Measurements from ENCODE around the gene ERN2.
A peak's percentile ranks its signal among the peaks of the same experiment; 100 is the strongest.
"Not testable (repeated sequence)": the region's sequence is repeated elsewhere in the genome, so short reads cannot be mapped to it uniquely, and the experiment has no call there.

ERN2 gene

DNA sequence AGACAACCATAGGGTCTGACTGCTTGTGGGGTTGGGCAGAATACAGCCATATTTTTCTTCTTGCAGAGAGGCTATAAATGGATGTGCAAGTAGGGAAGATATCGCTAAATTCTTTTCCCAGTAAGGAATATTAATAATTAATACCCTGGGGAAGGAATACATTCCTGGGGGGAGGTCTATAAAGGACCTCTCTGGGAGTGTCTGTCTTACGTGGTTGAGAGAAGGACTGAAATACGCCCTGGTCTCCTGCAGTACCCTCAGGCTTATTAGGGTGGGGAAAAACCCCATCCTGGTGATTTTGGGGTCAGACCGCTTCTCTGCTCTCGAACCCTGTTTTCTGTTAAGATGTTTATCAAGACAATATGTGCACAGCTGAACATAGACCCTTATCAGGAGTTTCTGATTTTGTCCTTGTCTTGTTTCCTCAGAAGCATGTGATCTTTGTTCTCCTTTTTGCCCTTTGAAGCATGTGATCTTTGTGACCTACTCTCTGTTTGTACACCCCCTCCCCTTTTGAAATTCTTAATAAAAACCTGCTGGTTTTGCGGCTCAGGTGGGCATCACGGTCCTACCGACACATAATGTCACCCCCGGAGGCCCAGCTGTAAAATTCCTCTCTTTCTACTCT lies 9.7 kb upstream of the ERN2 start:
- DNase-seq (ENCODE audit: low read depth), result not testable (repeated sequence)

DNA sequence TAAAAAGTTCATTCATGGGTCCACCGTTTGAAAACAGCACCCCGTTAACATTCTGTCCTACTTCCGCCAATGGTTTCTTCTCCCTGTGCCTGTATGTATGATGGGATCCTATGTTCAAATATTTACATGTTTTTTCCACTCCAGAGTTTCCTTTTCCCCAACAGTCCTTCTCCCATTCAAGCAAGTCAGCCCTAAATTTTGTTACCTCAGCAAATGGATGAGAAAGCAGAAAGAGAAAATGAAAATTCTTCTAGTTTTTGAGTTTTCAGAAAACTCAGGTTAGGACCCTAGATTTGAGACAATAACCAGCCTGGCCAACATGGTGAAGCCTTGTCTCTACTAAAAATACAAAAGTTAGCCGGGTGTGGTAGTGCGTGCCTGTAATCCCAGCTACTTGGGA lies 3.5 kb upstream of the ERN2 start:
- no peak for DNase-seq (ENCODE audit: low read depth)

DNA sequence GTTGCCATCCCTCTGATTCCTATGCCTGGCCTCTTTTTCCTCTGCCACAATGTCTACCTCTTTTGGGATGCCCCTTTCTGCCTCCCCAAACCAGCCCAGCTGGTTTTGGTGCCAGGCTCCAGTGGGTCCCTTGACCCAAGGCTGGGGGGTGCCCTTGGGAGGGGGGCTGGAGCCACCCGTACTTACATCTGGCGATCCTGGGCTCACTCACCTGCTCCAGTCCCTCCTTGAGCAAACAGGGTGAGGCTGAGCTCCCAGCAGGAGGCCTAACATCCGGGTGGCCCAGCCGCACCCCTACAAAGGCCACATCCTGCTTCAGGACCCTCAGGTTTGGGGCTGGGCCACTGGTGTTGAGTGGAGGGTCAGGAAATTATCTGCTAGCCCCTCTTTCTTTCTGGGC lies 1.2 kb downstream of the ERN2 start:
- no peak for DNase-seq (ENCODE audit: low read depth)

DNA sequence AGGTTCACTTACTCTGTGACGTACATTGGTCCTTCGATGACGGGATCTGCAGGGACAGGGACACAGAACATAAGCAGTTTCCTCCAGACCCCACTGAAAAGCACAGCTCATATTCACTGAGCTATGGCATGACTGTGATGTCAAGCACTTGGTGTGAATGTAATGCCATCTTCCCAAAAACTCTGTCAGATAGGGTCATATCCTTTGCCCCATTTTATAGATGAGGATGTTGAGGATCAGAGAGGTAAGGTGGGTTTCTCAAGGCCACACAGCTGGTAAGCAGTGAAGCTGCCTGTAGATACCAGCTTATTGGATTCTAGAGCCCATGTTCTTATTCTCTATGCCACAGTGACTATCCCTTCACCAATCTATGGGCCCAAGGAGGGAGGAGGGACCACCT lies 2.5 kb downstream of the ERN2 start:
- no peak for DNase-seq (ENCODE audit: low read depth)

DNA sequence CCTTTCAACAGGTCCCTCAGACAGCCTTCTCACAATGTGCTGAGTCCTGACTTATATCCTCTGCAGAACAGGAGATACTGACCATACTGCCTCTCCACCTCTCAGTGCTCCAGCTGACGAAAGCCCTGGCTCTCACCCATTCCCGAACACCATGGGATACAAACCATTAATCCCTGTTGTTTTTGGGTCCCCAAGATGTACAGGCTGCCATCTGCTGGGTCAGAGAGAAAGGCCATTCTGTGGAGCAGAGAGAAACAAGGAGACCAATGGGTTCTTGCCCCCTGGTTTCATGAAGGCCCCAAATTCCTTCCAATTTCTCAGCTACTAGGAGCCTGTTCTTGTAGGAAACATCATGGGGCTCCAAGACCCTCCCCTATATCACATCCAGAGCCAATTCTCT lies 3.0 kb downstream of the ERN2 start:
- no peak for DNase-seq (ENCODE audit: low read depth)

DNA sequence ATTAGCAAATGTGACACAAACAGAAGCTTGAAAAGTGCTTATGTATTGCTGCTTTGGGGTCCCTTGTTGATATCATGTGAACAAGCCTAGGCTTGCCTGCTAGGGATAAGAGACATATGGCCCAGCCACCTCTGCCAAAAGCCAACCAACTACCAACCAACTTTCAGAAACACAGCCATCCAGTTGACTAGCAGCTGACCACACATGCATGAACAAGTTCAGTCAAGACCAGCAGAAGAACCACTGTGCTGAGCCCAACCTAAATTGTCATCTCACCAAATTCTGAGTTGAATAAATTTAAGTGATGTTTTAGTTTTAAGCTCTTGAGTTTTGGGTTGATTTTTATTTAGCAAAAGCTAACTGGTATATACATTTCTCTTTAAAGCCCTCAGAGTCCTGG lies 3.5 kb downstream of the ERN2 start:
- DNase-seq (ENCODE audit: low read depth), result no peak

DNA sequence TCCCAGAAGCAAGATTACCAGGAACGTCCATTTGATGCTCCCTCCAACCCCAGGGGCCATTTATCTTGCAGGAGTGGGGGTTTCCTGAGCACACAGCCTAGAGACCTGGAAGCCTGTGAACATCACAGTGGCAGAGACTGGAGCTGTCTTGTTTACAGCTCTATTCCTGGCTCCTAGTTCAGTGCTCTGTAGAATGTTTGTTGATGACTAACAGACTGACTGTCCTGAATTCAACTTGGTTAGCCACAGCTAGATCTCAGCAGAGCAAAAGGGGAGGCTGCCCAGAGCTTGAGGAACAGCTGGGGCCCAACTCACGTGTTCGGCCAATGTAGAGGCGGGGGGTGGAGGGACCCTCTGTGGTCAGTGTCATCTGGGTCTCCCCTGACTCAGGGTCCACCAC lies 6.6 kb downstream of the ERN2 start:
- no peak for DNase-seq (ENCODE audit: low read depth)

DNA sequence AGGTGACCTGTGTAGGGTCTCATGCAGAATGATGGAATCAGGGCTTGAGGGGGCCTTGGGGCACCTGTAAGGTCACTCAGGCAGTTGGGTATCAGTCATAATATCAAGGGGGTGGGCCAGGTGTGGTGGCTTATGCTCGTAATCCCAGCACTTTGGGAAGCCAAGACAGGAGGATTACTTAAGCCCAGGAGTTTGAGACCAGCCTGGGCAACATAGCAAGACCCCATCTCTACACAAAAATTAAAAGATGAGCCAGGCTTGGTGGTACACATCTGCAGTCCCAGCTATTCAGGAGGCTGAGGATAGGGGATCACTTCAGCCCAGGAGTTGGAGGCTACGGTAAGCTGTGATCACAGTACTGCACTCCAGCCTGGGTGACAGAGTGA lies 7.5 kb downstream of the ERN2 start:
- DNase-seq (ENCODE audit: low read depth), result no peak

DNA sequence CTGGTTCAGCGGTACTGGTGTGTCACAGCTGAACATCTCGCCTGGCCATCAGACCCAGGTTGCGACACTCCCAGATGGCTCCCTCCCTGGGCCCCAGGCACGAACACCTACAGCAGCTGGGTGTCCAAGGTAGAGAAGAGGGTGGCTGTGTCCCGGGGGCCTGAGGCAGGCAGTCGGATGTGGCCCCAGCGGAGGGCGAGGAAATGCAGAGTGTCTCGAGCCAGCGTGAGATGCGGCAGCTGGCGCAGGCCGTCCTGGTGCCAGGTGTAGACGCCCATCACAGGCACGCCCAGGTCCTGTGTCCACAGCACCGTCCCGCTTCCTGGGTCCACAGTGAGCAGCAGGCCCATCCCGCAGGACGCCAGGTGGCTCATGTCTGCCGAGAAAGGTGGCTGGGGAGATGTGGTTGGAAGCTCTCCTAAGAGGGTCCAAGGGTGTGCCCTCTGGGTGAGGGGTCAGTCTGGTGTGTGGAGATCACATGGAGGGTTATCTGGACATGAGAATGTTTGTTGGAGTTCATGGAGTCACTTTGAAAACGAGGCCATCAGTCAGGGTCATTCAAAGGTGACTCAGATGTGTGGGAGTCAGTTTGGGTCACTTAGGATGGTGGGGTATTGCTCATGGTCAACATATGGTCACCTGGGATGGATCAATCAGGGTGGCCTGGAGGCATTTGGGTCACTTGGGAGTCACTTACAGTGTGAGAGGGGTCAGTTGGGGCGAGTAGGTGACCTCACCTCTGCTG lies 8.1 kb downstream of the ERN2 start:
- DNase-seq (ENCODE audit: low read depth), result no peak

DNA sequence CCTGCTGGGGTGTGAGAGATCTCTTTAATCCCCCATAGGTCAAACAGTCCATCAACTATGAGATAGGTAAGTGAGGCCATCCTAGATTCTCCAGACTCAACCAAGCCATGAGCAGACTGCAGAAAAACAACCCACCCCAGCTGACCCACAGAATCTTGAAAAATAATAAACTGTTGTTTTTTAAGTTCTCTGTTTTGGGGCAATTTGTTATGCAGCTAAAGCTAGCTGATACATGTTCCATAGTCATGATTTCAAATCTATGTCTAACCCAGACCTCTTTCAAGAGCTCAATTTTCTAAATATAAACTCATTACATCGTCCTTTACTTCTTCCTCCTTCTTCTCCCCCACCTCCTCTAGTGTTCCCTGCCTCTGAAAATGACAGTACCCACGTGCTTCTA lies 10.1 kb downstream of the ERN2 start:
- no peak for DNase-seq (ENCODE audit: low read depth)

DNA sequence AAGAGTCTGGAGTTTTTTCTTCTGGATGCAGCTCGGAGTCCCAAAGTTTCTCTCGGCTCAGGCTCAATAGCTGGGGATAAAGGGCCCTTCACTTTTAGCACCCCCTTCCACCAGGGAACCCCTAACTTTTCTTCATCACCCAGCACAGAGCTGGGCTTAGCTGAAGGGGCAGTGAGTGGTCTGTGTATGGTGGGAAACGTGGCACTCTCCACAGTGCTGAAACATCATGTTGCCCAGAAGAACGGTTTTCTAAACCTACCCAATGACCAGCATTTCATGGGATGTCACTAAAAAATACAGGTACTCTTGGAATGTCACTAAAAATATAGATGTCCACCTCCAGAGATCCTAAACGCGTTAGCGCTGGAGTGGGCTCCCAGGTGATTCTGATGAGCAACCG lies 12.0 kb downstream of the ERN2 start:
- no peak for DNase-seq (ENCODE audit: low read depth)

DNA sequence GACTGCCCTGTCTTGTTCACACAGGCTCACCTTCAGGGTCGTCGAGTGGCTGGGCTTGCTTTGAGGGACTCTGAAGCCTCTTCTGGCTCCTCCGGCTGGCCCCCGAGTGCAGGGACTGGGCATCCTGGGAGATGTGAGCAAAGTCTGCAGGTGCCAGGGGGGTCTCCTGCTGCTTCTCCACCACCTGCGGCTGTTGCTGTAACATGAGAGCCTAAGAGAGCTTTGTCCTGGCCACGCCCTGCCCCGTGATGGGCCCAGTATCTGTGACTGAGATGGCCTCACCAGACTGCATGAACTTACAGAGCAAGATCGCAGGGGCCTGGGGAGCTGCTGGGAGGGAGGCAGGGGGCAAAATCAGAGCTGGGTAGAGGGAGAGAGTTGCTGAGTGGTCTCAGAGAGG lies 12.5 kb downstream of the ERN2 start:
- DNase-seq (ENCODE audit: low read depth), result no peak

DNA sequence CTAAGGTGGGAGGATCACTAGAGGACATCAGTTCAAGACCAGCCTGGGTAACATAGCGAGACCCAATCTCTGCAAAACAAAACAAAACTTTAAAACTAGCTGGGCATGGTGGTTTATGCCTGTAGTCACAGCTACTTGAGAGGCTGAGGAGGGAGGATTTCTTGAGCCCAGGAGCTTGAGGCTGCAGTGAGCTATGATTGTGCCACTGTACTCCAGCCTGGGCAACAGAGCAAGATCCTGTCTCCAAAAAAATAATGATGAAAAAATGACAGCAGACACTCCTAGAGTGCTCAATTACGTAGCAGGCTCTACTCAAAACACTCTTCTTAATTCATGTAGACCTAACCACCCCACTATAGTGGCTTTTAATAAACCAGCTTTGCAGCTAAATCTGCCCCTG lies 12.9 kb downstream of the ERN2 start:
- DNase-seq (ENCODE audit: low read depth), result no peak

DNA sequence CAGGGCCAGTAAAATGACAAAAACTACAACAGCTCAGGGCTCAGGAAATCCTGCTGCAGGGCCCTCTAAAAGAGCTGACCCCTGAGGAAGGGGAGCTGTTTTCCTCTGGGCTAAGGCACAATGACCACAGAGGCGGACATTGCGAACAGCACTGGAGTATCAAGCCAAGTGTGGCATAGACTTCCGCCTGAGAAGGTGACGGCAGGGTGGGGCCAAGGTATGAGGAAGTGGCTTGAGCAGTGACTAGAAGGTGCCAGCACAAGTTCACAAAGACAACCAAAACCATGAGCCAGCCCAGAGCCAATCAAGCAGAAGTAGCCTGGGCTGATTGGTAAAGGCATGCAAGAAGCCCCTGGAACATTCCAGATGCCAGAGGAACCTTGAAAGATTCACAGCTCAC lies 13.9 kb downstream of the ERN2 start:
- DNase-seq (ENCODE audit: low read depth), result no peak

DNA sequence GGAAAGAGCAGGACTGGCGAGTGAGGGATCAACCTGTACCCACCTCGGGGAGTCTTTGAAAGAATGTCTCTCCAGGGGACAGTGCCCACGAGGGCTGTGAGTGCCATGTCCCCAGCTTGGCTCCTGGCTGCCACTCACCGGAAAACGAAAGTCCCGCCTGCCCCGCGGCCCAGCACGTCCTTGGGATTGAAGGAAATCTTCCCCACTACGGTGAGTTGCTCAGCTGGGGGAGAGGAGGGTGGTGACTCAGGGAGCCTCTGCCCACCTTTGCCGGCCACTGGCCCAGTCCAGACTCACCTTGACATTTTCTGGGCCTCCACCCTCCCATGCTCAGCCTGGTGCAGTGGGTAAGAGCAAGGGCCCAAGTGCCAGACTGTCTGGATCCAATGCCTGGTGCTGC lies 17.3 kb downstream of the ERN2 start:
- DNase-seq (ENCODE audit: low read depth), result no peak

DNA sequence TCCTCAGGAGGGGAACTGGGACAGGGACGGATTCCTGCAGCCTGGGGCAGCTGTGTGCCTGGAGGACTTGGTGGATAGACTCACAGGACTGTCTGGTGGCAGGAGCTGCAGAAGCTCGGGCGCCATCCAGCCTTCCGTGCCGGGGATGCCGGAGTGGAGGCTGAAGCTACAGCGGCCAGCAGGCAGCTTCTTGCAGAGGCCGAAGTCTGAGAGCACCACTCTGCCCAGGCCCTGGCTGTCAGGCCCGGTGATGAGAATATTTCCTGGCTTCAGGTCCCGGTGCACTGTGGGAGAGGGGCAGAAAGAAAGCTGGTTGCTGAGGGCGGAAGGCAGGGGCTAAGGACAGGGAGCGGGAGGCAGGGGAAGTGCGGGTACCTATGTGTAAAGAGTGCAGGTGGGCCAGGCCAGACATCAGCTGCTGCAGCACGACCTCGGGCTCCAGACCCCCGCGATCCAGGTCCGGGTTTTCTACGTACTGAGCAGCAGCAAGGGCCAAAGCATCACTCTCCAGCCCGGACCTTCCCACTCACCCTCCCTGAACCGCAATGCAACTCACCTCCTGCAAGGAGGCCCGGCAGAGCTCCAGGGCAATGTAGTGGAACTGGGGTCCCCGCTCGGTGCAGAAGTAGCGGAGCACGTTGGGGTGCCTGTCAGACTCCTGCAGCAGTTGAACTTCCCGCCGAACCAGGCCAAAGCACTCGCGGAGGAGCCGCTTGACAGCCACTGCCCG lies 18.2 kb downstream of the ERN2 start:
- DNase-seq (ENCODE audit: low read depth), result peak; percentile 70

DNA sequence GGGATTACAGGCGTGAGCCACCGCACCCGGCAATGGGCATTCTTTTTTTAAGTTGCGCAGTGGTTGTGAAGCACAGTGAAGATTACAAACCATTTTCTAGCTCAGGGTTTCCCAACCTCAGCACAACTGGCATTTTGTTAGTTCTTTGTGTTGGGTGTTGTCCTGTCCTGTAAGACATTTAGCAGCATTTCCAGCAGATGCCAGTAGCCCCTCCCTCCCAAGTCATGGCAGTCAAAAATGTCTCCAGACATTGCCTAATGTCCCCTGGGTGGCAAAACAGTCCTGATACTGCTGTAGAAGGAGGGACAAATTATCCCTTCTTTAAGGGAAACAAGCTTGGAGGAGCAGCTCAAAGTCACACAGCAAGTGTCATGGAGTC lies 18.8 kb downstream of the ERN2 start:
- DNase-seq (ENCODE audit: low read depth), result no peak

DNA sequence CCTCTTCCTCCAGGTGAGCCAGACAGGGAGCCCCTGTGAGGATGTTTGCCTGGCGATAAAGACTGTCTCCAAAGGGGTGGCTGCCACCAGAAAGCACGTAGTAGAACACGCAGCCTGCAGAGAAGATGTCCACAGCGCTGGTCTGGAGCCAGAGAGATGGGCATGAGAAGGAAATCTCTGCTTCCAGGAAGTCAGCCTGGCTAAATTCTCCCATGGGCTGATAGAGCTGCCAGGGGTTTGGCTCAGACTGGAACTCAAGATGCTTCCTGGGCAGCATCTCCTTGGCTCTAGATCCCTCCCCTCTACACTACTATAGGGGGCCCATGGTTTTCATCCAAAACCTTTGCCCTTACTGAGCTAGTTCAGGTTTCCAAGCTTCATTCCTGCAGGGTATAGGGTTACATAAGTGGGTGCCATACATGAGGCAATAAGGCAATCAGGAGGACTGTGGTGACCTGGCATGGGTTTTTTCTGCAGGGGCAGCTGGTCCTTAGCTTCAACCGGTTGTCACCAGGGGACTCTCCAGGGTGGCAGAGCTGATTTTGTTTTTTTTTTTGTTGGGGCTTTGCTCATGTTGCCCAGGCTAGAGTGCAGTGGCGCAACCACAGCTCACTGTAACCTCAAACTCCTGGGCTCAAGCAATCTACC lies 20.7 kb downstream of the ERN2 start:
- DNase-seq (ENCODE audit: low read depth), result no peak

DNA sequence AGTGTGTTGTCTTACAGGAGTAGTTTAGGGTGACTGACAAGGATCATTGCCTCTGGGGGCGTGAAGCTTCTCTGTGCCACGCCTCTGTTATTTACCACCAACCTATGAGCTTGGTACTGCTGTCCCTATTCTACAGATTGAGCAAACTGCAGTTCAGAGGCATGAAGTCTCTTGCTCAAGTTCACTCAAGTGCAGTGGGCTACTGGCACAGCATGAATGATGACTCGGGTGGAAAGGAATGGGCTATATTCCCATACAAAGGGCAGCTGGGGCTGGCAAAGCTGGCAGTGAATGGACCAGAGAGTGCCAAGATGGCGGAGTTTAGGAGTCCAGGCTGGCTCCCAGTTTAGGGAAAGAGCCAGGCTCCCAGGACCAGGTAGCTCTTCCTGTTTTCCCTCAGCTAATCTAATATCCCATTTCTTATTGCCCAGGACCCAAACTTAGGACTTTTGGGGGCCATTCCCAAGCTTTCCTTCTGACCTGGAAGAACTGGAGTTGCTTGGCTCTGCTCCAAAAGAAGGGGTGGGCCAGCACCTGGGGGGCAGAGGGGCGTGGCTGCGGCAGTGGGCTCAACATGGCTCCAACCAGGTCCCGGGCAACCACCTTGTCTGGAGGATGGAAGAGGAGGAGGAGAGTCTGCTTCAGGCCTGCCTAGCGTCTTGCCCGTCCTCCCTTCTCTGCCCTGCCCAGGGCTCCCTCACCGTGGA lies 21.4 kb downstream of the ERN2 start:
- peak; percentile 34 for DNase-seq (ENCODE audit: low read depth)

DNA sequence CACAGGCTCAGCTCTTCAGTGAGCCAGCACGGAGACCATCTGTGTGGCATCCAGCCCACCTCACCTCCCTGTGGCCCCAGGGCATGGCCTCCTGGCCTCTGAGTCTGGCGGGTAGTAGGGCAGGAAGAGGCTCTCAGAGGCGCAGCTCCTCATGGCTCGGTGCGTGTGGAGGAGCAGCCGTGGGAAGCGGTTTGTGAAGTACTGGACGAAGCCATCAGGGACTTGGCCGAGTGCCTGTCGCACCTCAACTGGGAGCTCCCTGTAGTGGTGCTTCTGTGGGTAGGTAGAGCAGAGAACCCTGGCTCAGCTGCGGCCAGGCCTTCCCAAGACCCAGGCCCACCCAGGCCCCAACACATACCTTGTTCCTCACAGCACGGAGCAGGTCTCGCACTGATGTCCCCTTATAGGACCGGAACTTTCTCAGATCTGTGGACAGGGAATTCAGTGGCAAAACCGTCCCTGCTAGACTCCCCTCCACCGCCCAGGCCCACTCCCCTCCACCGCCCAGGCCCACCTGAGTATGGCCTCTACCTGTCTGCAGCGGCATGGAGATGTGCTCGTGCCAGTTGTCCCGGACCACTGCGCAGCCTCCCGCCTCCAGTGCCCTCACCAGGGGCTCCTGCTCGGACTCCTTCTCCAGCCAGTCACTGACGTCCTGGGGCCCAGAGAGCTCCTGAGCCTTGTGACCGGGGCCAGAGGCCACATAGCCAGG lies 22.1 kb downstream of the ERN2 start:
- DNase-seq (ENCODE audit: low read depth), result no peak

DNA sequence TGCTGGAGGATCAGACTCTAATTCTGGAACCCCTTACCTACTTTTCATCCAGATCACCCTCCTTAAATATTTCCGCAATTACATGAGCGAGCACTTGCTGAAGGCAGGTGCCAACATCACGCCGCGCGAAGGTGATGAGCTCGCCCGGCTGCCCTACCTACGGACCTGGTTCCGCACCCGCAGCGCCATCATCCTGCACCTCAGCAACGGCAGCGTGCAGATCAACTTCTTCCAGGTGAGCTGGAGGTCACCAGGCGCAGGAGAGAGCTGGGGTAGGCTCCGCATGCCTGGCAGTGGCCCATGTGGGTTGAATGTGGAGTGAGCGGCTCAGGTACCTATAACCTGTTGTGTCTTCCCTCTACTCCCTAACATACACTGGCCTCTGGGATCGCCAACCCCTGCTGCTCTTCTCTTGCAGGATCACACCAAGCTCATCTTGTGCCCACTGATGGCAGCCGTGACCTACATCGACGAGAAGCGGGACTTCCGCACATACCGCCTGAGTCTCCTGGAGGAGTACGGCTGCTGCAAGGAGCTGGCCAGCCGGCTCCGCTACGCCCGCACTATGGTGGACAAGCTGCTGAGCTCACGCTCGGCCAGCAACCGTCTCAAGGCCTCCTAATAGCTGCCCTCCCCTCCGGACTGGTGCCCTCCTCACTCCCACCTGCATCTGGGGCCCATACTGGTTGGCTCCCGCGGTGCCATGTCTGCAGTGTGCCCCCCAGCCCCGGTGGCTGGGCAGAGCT lies 23.4 kb downstream of the ERN2 start:
- DNase-seq (ENCODE audit: low read depth), result no peak

Measured in iris pigment epithelial cell (primary cell).